Fibroblast of peridontal ligament (primary cell): ENCODE data around the gene SPRR4.
"Not testable (repeated sequence)": the region's sequence is repeated elsewhere in the genome, so short reads cannot be mapped to it uniquely, and the experiment has no call there.

Source experiments
- DNase-seq: peaks from one replicate; pipeline ENCODE4 v3.0.0-alpha.2; 2010; ENCODE audit errors: extremely low read depth

Gene SPRR4

GRCh38 chr1:153021829-153022228 lies 51.4 kb downstream of the SPRR4 start:
- not testable (repeated sequence) for DNase-seq
